VCaP (cell line): ENCODE data around the gene KLHL13.

Source experiments
- H3K27ac ChIP-seq: fragments of 450-650 bp; 2 replicates; pipeline ENCODE4 v1.5.1; 2017
- TF ChIP-seq, protein P1 (sequence below): fragments of 450-650 bp; conservative IDR thresholded peaks from 2 replicates; pipeline ENCODE4 v1.5.1; 2017; ENCODE audit warnings: mild to moderate bottlenecking, moderate library complexity

KLHL13 gene

DNA sequence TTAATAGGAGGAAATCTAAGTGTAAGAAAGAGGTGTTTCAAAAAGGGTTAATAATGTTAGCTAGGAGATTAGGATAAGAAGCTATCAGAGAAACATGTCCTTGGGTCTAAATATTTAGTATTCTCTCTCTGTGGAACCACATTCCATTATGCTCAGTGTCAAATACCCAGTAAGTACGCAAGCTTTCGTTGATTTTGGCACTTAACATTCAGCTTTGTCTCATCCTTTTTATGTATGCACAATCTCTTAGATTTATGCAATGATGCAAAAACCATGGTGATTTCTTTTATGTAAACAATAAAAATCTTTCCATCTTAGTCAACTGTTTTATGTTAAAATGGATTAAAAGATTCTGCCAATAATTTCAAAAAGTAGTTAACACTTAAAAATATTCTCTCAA lies 129.2 kb downstream of the KLHL13 start:
- no peak overlapping the region for H3K27ac ChIP-seq
- TF ChIP-seq, protein P1, sequence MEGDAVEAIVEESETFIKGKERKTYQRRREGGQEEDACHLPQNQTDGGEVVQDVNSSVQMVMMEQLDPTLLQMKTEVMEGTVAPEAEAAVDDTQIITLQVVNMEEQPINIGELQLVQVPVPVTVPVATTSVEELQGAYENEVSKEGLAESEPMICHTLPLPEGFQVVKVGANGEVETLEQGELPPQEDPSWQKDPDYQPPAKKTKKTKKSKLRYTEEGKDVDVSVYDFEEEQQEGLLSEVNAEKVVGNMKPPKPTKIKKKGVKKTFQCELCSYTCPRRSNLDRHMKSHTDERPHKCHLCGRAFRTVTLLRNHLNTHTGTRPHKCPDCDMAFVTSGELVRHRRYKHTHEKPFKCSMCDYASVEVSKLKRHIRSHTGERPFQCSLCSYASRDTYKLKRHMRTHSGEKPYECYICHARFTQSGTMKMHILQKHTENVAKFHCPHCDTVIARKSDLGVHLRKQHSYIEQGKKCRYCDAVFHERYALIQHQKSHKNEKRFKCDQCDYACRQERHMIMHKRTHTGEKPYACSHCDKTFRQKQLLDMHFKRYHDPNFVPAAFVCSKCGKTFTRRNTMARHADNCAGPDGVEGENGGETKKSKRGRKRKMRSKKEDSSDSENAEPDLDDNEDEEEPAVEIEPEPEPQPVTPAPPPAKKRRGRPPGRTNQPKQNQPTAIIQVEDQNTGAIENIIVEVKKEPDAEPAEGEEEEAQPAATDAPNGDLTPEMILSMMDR: no peak

DNA sequence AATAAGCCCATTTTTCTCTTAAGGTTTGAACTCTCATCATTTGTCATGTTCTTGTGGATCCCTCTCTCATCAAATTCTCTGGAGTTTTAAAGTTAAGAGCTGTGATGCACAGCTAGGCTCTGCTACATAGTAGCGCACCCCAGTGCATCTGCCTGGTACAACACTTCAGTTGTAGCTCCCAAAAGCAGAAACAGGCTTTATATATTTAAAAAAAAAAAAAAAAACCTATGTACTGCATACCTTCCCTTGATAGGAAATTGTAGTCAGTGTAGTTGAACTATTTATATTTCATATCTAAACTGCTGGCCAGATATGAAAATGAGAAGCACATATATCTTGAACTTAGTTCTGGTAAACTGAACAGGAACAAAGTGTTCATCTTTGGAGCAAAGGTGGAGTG lies 131.4 kb downstream of the KLHL13 start:
- TF ChIP-seq, protein P1: 0 out of 2 replicates have a peak, but pooled peaks have one; percentile 4
- no peak overlapping the region for H3K27ac ChIP-seq

DNA sequence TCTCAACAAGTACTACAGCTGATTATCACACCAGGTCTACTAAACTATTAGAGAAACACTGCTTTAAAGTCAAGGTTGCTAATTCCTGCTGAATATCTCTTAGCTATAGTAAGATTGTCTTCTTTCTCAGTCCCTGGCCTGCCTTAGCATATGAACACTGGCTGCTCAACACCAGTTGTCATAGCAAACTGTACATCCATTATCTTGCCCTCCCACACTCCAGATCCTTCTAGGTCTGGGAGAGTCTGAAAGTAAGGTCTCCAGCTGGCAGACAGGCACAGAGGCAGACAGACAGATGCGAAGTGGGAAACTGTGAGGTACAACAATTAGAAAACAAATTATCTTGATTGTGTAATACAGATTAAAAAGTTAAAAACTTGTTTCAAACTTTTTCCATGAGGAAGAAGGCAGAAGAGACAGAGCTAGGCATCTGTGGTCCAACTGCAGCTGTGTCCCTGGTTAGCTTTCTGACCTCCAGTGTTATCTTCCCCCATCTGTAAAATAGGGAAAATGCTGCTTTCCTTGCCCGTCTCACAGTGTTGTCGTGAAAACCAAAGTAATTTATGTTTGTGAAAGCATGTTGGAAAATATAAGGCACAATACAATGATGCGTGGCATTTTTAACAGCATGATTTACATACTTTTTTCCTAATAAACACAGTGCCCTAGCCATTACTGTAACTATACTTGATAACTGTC lies 133.8 kb downstream of the KLHL13 start:
- TF ChIP-seq, protein P1: no peak
- no peak overlapping the region for H3K27ac ChIP-seq

DNA sequence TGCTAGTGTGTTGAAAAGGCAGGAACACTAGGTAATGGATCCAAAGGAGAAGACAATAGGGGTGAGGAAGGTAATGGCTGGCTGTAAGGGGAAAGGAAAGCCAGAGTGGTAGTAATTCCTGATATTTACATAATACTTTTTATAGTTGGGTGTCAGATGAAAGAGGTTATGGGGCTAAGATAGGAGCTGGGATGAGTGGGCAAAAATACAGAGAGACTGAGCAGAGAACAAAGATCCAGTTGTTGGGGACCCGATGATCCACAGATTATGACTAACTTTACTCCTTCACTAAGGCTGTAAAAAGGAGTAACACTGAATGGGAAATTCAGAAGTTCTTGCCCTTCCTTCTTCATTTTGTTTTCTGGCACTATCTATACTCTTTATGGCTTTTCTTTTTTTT lies 138.2 kb downstream of the KLHL13 start:
- H3K27ac ChIP-seq: no peak overlapping the region
- TF ChIP-seq, protein P1: no peak

DNA sequence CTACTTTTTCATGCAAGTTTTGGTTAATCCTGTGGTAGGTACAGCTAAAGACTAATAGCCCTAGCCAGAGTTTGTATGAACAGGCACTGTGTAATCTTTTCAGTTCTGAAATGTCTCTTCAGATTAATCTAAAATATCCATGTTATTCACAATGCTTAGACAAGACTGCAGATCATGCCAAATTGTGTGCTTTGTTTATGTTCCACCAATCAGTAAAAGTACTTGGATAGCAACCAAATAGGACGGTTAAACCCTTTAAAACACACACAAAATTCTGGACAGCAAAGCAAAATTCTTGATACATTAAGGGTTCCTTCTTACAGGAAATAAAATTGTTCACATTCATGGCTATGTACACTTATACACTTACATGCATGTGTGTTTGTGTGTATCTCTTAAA lies 139.1 kb downstream of the KLHL13 start:
- TF ChIP-seq, protein P1: no peak
- H3K27ac ChIP-seq: no peak overlapping the region

DNA sequence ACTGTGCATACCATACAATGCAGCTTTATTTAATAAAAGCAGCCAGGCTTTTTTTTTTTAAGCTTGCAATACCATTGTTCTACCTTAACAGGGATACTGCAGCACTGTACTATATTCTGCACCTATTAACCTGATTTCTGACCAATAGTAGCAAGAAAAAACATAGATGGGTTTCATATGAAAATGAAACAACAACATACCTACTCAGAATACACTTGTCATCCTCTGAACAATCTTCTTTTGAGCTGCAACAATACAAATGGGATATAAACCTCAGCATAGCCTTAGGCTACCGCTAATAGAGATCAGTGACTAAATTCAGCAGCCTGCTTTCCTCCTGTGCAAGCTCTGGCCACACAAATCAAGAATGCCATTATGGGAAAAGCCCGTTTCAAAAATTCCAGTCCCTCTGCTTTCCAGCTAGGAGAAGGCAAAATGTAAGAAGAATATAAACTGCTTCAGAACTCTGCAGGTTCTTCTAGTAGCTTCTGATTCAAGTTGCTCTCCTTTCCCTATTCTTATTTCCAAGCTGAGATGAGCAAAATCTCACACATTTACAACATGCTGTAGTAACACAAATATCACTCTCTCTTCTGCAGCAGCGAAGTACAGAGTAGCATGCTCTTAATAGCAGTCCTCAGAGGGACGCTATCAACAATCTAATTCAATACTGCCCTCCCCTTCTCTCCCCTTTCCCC lies 143.4 kb downstream of the KLHL13 start:
- no peak overlapping the region for H3K27ac ChIP-seq
- TF ChIP-seq, protein P1: no peak

DNA sequence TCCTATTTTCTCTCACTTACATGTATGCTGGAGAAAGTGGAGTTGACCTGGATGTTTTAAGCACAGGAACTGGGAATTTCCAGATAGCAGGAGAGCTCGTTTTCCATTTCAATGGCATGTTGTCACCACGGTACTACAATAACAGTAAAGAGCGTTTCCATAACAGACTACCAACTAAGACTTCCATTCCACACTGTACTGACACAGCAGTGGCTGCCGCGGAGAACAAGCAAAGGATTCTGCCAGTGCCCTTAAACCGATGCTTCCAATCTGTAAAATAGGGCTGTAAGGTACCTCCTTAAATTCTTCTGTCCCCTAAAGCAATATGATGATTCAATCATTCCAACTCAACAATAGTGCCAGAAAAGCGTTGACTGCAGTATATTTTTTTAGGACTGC lies 143.9 kb downstream of the KLHL13 start:
- H3K27ac ChIP-seq: no peak overlapping the region
- TF ChIP-seq, protein P1: no peak
